Measurements from ENCODE around the gene ABCA4.
"Not testable (repeated sequence)": the region's sequence is repeated elsewhere in the genome, so short reads cannot be mapped to it uniquely, and the experiment has no call there.

Gene ABCA4

GRCh38 chr1:93979040-93979717 is 141.8 kb downstream of the ABCA4 start:
- DNase-seq (ENCODE audit: low spot score), result no peak

DNA sequence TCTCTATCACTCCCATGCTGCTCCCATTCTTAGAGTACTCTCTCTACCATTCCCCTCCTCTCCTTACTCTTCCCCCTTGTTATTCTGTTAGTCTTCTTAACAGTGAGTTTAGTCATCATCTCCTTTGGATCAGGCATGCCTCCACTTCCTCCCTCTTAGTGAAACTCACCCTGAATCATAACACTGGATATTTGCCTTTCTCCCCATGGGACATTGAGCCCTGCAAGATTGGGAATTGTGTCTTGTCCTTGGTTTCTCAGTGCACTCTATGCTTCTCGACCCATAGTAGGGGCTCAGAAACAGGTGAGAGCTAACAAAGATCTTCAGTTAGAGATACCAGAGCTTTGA is 143.4 kb downstream of the ABCA4 start:
- no peak for DNase-seq (ENCODE audit: low spot score)

DNA sequence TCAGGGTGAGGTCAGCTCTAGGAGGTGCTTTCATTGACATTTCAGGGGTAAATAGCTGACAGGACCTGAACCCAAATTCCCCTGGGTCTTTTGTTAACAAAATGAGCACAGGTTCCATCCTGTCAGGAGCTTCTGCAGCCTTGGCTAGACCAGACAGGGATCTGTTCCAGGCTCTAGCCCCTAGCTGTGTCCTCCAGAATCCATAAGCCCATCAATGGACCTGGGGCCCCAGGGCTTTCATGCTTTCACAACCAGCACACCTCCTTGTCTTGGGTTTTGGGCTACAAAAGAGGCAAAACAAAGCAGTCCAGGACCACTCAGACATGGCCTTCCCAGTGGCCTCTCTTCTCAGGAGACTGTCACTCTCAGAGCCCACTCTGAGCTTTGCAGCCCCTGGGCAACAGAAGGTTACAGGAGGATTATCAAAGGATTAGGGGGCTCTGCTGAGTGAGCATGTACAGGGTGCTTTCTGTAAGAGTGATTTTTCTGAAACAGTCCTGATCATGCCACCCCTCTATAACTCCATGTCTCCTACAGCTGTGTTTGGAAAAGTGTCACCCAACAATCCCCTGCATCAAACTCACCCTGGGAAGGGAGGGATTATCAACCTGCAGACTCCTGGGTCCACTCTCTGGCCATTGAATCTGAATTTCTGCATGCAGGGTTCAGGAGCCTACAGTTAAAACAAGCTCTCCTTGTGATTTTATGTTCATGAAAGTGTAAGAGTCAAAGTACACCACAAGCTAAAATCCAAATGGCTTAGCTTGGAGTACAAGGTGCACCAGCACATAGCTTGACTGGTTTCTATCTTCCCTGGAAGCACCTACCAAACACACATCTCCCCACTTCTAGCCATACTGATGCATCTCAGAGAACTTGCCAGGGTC is 144.0 kb downstream of the ABCA4 start:
- peak; percentile 67 for DNase-seq (ENCODE audit: low spot score)

DNA sequence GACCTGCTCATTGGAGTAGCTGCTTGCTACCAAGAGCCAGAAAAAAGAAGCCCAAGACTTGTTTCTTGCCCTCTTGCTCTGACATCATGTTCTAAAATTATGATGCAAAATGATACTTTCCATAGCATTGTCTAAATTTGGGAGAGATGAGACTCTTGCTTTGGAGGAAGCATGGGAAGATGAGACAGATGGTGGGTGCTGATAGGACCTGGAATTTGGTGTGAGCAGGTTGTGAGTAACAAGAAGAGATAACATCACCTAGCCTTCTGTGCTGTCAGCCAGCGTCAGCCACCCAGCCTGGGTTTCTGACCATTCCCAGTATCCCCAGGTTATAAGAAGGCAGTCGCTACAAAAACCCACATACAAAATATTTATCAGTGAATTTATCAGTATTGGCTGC is 144.7 kb downstream of the ABCA4 start:
- no peak for DNase-seq (ENCODE audit: low spot score)

DNA sequence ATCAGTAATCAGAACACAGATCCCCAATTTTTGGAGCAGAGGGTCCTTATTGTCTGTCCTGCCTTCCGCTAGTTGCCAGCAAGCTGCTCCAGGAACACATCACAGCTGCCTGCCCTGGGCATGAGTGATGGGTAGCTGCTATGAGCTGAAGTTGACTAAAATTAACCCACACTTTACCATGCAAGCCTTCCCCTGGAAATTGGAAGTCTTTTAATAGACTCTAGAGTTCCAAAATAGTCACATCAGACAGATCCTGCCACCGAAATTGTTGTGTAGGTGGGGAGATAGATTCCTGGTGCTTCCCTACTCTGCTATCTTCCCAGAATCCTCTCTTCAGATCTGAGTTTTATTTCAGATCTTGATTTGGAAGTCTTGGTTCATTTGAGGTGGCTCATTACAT is 148.6 kb downstream of the ABCA4 start:
- no peak for DNase-seq (ENCODE audit: low spot score)

- no peak for DNase-seq (ENCODE audit: low spot score)
Observed at GRCh38 chr1:93969887-93970286, 151.1 kb downstream of the ABCA4 start.

GRCh38 chr1:93969371-93969770 is 151.6 kb downstream of the ABCA4 start:
- DNase-seq (ENCODE audit: low spot score), result no peak

GRCh38 chr1:93967306-93967705 is 153.6 kb downstream of the ABCA4 start:
- no peak for DNase-seq (ENCODE audit: low spot score)

- DNase-seq (ENCODE audit: low spot score), result no peak
Observed at GRCh38 chr1:93965888-93966287, 155.1 kb downstream of the ABCA4 start.

DNA sequence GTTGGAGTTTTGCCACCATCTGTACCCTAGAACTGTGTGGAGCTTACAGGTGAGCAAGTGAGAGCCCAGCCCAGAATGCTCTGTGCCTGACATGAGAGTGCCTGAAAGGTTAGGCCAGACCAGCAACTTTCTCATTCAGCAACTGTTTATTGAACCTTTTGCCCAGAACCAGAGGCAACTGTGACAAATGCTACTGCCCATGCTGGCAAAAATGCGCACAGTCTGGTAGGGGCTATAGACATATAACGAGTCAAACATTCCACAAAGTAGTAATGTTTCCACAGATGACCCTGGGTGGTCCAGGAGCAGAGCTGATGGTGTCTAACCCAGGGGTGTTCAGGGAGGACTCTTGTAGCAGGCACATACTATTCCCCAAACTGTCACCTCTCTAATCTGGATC is 155.7 kb downstream of the ABCA4 start:
- no peak for DNase-seq (ENCODE audit: low spot score)

- no peak for DNase-seq (ENCODE audit: low spot score)
Observed at GRCh38 chr1:93964777-93965200, 156.2 kb downstream of the ABCA4 start.

DNA sequence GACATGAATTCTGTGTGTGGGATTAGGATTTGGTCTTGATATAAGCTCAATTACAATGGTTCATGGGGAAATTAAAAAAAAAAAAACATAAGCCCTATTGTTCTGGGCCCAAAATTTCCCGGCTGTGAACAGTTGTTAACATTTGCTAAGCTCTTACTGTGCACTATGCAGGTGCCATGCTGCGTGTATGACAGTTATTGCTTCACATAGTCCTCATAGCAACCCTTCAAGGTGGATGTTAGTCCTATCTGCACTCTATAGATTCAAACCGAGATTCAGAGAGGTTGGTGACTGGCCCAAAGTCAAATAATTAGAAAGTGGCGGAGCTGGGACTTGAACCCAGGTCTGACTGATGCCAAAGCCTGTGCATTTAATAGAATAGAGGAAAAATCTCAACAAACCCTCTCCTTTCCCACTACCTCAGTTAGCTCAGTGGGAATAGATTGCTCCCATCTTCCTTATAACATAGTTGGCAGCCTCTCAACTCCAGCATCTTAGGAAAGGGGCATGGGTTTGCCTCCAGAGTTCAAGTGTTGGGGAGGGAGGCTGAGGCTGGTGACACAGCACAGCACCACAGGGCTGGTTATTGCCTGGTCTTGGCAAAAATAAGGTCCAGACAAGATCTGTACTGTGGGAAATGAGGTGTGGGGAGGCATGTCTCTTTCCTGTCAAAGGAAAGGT is 156.7 kb downstream of the ABCA4 start:
- no peak for DNase-seq (ENCODE audit: low spot score)

- no peak for DNase-seq (ENCODE audit: low spot score)
Observed at GRCh38 chr1:93963585-93963984, 157.4 kb downstream of the ABCA4 start.

DNA sequence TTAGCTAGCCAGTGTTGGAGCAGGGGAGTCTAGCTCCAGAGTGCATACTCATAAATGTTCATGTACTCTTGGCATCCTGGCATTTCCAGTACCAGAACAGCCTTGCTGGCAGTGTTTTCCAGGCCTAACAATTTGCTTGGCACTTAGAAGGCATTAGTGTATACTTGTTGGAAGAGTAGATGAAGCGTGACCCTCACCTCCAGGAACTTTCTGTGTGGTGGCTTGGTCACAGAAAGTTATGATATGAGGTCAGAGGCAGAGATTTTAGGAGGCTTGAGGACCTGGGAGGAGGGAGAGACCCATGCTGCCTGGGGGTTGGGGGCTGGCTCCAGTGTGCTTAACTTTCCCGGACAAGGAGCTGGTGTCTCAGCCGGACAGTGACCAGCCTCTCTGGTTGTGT is 159.0 kb downstream of the ABCA4 start:
- no peak for DNase-seq (ENCODE audit: low spot score)

DNA sequence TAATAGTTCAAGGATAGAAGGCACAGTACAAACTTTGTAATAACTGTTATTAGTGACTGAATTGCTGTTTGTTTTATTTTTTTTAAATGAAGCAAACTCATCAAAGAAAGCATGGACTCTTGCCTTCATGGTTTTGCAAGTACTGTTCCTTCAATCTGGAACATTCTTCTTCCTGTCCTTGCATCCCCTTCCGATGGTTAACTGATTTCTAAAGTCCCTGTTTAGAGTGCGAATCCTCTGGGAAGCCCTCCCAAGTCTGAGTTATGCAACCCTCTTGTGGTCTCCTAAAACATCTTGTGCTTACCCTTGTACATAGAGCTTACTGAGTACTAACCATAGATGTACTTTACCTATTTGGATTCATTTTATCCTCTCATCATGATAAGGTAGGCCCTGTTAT is 159.5 kb downstream of the ABCA4 start:
- no peak for DNase-seq (ENCODE audit: low spot score)

DNA sequence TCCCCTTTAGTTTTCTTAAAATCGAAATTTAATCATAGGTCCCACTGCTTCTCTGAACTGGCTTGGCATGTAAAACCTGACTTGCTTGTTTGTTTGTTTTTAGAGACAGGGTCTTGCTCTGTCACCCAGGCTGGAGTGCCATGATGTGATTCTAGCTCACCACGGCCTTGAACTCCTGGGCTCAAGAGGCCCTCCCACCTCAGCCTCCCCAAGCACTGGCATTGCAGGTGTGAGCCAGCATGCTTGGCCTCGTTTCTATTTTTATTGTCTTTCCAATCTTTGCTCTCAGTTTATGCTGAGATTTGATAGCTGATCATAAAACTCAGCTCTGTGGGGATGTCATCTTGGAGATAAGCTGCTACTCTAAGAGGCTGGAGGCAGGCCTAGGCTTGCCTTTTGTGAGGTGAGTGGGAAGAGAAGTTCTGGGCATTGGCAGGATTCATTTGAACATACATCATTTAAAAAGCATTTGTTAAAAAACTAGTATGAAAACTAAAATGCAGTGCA is 160.3 kb downstream of the ABCA4 start:
- DNase-seq (ENCODE audit: low spot score), result no peak

- no peak for DNase-seq (ENCODE audit: low spot score)
Observed at GRCh38 chr1:93959413-93959812, 161.5 kb downstream of the ABCA4 start.

GRCh38 chr1:93958726-93959100 is 162.2 kb downstream of the ABCA4 start:
- DNase-seq (ENCODE audit: low spot score), result no peak

DNA sequence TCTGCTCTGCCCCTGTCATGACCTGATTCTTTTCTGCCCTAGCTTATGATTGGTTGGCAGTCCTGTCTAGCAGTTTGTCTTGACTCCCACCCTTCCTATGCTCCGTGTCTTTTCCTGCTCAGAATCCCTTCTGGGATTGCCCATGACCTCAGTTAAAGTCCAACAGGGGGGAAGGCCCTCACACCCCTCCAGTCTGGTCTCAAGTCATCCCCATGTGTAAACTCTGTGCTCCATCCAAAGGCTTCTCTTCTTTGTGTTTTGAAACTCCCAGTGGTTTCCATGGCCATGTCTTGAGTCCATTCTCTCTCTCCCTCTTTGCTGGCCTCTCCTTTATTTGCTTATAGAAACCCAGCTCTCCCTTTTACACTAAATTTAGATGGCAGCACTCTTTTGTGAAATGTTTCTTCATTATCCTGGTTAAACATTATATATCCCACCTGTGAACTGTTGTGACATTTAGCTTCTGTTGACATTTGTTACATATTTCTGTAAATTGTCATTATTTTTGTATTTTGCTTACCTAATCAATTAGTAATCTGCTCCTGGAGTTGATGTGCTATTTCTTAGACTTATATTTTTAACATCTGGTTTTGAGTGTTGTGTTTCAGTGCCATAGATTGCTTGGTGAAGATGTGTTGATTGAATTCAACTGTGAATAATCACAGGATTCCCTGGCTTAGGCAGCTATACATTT is 162.8 kb downstream of the ABCA4 start:
- DNase-seq (ENCODE audit: low spot score), result no peak

GRCh38 chr1:93955765-93956164 is 165.2 kb downstream of the ABCA4 start:
- no peak for DNase-seq (ENCODE audit: low spot score)

DNA sequence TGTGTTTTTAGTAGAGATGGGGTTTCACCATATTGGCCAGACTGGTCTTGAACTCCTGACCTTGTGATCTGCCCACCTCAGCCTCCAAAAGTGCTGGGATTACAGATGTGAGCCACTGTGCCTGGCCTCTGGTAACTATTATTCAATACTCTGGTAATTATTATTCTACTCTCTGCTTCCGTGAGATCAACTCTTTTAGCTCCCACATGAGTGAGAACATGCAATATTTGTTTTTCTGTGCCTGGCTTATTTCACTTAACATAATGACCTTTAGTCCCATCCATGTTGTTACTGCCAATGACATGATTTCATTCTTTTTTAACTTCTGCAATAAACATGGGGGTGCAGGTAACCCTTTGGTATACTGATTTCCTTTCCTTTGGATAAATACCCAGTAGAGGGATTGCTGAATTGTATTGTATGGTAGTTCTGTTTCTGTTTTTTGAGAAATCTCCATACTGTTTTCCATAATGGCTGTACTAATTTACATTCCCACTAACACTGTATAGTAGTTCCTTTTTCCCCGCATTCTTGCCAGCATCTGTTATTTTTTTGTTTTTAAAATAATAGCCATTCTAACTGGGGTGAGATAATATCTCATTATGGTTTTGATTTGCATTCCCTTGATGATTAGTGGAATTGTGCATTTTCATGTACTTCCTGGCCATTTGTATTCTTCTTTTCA is 173.8 kb downstream of the ABCA4 start:
- DNase-seq (ENCODE audit: low spot score), result not testable (repeated sequence)

Data from D341Med (cell line).